B cell (primary cell): ENCODE results near the gene CCDC6.

Experiments used
- EZH2 ChIP-seq: IDR thresholded peaks from 2 replicates; pipeline ENCODE4 v1.6.1; 2012; ENCODE audit warnings: borderline replicate concordance, low read depth, mild to moderate bottlenecking, moderate library complexity, low read length; ENCODE audit not compliant: insufficient read depth, poor library complexity, severe bottlenecking
- TF ChIP-seq, protein P1 (sequence below): fragments of 200-600 bp; IDR thresholded peaks from one replicate; pipeline ENCODE4 v1.8.0; 2022; ENCODE audit warnings: antibody characterized with exemption, mild to moderate bottlenecking

DNA sequence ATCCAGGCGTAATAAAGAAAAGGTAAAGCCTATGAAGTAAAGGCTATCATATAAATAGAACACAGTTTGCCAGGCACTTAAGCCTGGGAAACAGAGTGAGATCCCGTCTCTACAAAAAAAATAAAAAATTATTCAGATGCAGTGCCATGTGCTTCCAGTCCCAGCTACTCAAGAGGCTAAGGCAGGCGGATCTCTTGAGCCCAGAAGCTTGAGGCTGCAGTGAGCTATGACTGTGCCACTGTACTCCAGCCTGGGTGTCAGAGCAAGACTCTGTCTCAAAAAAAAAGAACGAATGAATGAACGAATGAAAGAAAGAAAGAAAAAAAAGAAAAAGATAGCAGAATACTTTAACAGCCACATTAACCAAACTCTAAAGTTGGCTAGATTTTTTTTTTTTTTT is 85.9 kb downstream of the CCDC6 start:
- TF ChIP-seq, protein P1, sequence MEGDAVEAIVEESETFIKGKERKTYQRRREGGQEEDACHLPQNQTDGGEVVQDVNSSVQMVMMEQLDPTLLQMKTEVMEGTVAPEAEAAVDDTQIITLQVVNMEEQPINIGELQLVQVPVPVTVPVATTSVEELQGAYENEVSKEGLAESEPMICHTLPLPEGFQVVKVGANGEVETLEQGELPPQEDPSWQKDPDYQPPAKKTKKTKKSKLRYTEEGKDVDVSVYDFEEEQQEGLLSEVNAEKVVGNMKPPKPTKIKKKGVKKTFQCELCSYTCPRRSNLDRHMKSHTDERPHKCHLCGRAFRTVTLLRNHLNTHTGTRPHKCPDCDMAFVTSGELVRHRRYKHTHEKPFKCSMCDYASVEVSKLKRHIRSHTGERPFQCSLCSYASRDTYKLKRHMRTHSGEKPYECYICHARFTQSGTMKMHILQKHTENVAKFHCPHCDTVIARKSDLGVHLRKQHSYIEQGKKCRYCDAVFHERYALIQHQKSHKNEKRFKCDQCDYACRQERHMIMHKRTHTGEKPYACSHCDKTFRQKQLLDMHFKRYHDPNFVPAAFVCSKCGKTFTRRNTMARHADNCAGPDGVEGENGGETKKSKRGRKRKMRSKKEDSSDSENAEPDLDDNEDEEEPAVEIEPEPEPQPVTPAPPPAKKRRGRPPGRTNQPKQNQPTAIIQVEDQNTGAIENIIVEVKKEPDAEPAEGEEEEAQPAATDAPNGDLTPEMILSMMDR, result no peak
- no peak for TF ChIP-seq EZH2
